Liver (tissue), 3 donors: ENCODE results near the gene ASB1.

Experiments used
- ATF3 ChIP-seq: IDR thresholded peaks from 2 replicates; pipeline ENCODE4 v1.6.1; 2016; ENCODE audit warnings: antibody characterized with exemption
- CTCF ChIP-seq: fragments of 150-350 bp; IDR thresholded peaks from 2 replicates; pipeline ENCODE4 v1.5.1; 2017; ENCODE audit warnings: improper control_type of control experiment, low read depth, low read length; ENCODE audit not compliant: missing input control
- EGR1 ChIP-seq, 2 donors: IDR thresholded peaks; 2 replicates each; pipeline ENCODE4 v1.6.1; 2016 to 2018; ENCODE audit warnings: antibody characterized with exemption in 2 of 2, low read depth in 2 of 2
- MAX ChIP-seq: IDR thresholded peaks from 2 replicates; pipeline ENCODE4 v1.6.1; 2016; ENCODE audit warnings: antibody characterized with exemption
- REST ChIP-seq: IDR thresholded peaks from 2 replicates; pipeline ENCODE4 v1.6.1; 2016; ENCODE audit warnings: antibody characterized with exemption, mild to moderate bottlenecking
- RXRA ChIP-seq, 2 donors: IDR thresholded peaks; 2 replicates each; pipeline ENCODE4 v1.6.1; 2017 to 2018; ENCODE audit warnings: antibody characterized with exemption in 2 of 2, mild to moderate bottlenecking in 1 of 2
- donor health status: healthy.
- donor health status: healthy.

GRCh38 chr2:238464389-238464788, 37.7 kb downstream of the ASB1 start:
- no peak for TF ChIP-seq CTCF
- TF ChIP-seq REST = no peak
- TF ChIP-seq MAX = no peak
- no peak for TF ChIP-seq RXRA (IDR thresholded peaks at IDR 0.05)
- no peak for TF ChIP-seq ATF3
- no peak for TF ChIP-seq EGR1 (IDR thresholded peaks at IDR 0.05; ENCODE audit: low read depth in 2 of 2)
